Gastroesophageal sphincter (tissue), 4 donors: ENCODE results near the gene DIAPH3. TPM values are rescaled to one million over a fixed set of nuclear protein-coding genes. Genes with fewer than 3 reads are reported as not detected.

ENCODE experiments used
- ATAC-seq: fragments of 150-250 bp; one replicate; pipeline ENCODE4 v1.9.1; 2016; ENCODE audit warnings: mild to moderate bottlenecking, moderate library complexity
- H3K27ac ChIP-seq, 4 donors: fragments of 200-600 bp; sonication (generic) in 3 of 4; 1 replicate in 3 of 4; 2 replicates in 1 of 4; pipeline ENCODE4 v1.5.1; 2016 to 2019
- H3K27me3 ChIP-seq: fragments of 200-600 bp; sonication (generic); one replicate; pipeline ENCODE4 v1.5.1; 2019
- H3K36me3 ChIP-seq, 2 donors: fragments of 200-600 bp; sonication (generic); one replicate each; pipeline ENCODE4 v1.5.1; 2019; ENCODE audit warnings: control low read depth in 1 of 2
- H3K4me1 ChIP-seq, 3 donors: fragments of 200-600 bp; sonication (generic); 1 replicate in 2 of 3; 2 replicates in 1 of 3; pipeline ENCODE4 v1.5.1; 2016 to 2019; ENCODE audit warnings: control low read depth in 2 of 3
- H3K4me3 ChIP-seq, 2 donors: fragments of 200-600 bp; sonication (generic); one replicate each; pipeline ENCODE4 v1.5.1; 2019; ENCODE audit warnings: mild to moderate bottlenecking in 1 of 2, moderate library complexity in 1 of 2
- H3K9me3 ChIP-seq, 3 donors: fragments of 200-600 bp; sonication (generic); one replicate each; pipeline ENCODE4 v1.5.1; 2017 to 2019; ENCODE audit warnings: control low read depth in 2 of 3
- EP300 ChIP-seq: sonication (generic); formaldehyde crosslinking; IDR thresholded peaks from one replicate; pipeline ENCODE4 v1.6.1; 2017; ENCODE audit warnings: antibody characterized with exemption, mild to moderate bottlenecking
- POLR2A ChIP-seq, 2 donors: fragments of 450-650 bp; IDR thresholded peaks; one replicate each; pipeline ENCODE4 v1.6.1; 2017; ENCODE audit warnings: antibody characterized with exemption in 2 of 2, mild to moderate bottlenecking in 2 of 2, moderate library complexity in 1 of 2
- POLR2AphosphoS5 ChIP-seq: sonication (generic); formaldehyde crosslinking; IDR thresholded peaks from one replicate; pipeline ENCODE4 v1.6.1; 2017; ENCODE audit warnings: antibody characterized with exemption
- WGBS, 2 donors: methylation state at CpG; one replicate each; pipeline ENCODE4 v1.1.5; 2018; ENCODE audit warnings: low coverage in 1 of 2; 5-methylcytosine and 5-hydroxymethylcytosine counted together
- small RNA-seq, 4 donors: library from RNA; depleted of rRNA; stranded (forward); fragments of <200 nt; gene quantifications; one replicate each; pipeline ENCODE3, GENCODE V24; 2016
- total RNA-seq, 4 donors: library from RNA; depleted of rRNA; stranded (reverse); fragments of >200 nt; gene quantifications; one replicate each; pipeline ENCODE4 v1.1.0, GENCODE V29; 2016
- TF ChIP-seq, protein P1 (sequence below), 4 experiments: fragments of 200-600 bp in 2 of 4; fragments of 450-650 bp in 2 of 4; sonication (generic) in 1 of 4; IDR thresholded peaks; one replicate each; pipeline ENCODE4 v1.5.1; 2017 to 2019; ENCODE audit warnings: antibody characterized with exemption in 4 of 4, mild to moderate bottlenecking in 2 of 4, moderate library complexity in 2 of 4

The DIAPH3 gene
- total RNA-seq, 4 donors from 2014 or later: 0.13 to 1.7 (median 0.49) TPM; not detected in 1

DNA sequence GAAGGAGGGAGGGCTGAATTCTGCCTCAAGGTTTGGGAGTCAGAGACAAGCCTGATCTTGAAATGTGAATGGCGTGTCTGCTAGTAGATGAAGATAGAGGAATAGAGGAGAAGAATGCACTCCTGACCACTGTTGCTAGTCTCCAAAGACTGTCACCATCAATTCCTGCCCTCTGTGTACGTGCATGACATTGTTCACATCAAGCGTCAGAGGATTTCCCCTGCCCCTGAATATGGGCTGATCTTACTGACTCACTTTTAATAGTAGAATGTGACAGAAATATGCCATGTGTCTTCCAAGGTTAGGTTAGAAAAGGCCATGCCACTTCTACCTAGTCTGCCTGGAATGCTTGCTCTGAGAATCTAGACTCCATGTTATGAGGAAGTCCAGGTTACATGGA, 538.6 kb downstream of the DIAPH3 start:
- Histone ChIP-seq H3K9me3 (no peaks in the 10 kb centered on the region), H3K4me1 (no peaks in the 10 kb centered on the region), H3K27me3 (no peaks in the 10 kb centered on the region), H3K4me3 (no peak overlapping the region), H3K36me3 (no peaks in the 10 kb centered on the region), H3K27ac (no peak overlapping the region)
- no peak for ATAC-seq
- TF ChIP-seq EP300 (no peak), POLR2A (IDR thresholded peaks at IDR 0.05) (no peak), POLR2AphosphoS5 (no peak)
- TF ChIP-seq, protein P1, sequence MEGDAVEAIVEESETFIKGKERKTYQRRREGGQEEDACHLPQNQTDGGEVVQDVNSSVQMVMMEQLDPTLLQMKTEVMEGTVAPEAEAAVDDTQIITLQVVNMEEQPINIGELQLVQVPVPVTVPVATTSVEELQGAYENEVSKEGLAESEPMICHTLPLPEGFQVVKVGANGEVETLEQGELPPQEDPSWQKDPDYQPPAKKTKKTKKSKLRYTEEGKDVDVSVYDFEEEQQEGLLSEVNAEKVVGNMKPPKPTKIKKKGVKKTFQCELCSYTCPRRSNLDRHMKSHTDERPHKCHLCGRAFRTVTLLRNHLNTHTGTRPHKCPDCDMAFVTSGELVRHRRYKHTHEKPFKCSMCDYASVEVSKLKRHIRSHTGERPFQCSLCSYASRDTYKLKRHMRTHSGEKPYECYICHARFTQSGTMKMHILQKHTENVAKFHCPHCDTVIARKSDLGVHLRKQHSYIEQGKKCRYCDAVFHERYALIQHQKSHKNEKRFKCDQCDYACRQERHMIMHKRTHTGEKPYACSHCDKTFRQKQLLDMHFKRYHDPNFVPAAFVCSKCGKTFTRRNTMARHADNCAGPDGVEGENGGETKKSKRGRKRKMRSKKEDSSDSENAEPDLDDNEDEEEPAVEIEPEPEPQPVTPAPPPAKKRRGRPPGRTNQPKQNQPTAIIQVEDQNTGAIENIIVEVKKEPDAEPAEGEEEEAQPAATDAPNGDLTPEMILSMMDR (IDR thresholded peaks at IDR 0.05): no peak
- WGBS, 2 donors: 100% methylated on average over 3 of the region's 3 CpGs; no CpG with 5 or more reads in 1 of the 2 donors

DNA sequence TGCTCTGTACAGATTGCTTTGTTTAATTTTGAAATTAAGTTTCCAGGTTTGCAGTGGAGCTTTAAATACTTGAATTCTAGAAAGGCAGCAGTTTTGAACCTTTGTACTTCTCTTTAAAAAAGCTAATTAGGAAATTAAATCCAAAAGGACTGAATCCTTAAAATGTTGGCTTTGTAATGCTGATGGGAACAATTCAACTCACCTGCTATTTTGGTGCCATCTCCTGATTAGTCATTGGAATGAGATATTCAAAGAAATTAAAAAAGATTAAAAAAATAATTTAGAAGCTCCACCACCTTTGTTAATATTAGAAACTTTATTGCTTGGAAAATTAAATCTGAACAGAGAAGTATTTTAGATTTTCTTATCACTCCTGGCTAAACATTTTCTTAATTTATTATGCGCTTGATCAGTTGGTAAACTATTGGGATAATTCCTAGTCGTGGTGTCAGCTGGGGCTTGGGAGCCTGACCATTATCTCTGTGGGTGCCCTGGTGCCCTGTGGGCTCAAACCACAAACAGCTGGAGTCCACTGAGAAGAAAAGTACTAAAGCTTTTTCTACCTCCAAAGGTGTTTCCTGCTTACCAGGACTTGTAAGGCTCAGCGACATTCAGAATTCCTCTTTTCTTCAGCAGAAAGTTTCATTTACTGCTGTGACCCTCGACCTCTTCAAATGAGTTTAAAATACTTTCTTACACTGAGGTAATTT, 540.4 kb downstream of the DIAPH3 start:
- H3K9me3 ChIP-seq: peaks cover 0 to 12% (median 0%) of the 10 kb centered on the region in 3 donors
- no peak overlapping the region for H3K4me3 ChIP-seq
- no peaks in the 10 kb centered on the region for H3K4me1 ChIP-seq
- H3K27me3 ChIP-seq: no peaks in the 10 kb centered on the region
- no peak for ATAC-seq
- TF ChIP-seq POLR2A (IDR thresholded peaks at IDR 0.05) (no peak), EP300 (no peak), POLR2AphosphoS5 (no peak)
- TF ChIP-seq, protein P1 (IDR thresholded peaks at IDR 0.05): no peak
- 53 to 85% methylated on average over 4 of the region's 4 CpGs for WGBS, 2 donors
- H3K27ac ChIP-seq: no peak overlapping the region
- H3K36me3 ChIP-seq: no peaks in the 10 kb centered on the region

DNA sequence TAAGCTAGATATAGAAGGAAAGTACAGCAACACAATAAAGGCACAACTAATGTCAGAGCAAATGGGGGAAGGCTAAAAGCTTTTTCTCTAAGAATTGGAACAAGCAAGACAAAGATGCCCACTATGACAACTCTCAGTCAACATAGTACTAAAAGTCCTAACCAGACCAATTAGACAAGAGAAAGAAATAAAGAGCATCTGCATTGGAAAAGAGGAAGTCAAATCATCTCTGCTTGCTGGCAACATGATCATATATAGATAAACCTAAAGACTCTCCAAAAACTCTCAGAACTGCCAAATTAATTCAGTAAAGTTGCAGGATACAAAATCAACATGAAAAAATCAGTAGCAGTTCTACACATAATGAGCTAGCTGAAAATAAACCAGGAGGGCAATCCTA, 542.0 kb downstream of the DIAPH3 start:
- no peak for ATAC-seq
- Histone ChIP-seq H3K9me3 (peaks cover 0 to 14% (median 0%) of the 10 kb centered on the region in 3 donors), H3K4me1 (no peaks in the 10 kb centered on the region), H3K27ac (no peak overlapping the region), H3K36me3 (no peaks in the 10 kb centered on the region), H3K27me3 (no peaks in the 10 kb centered on the region), H3K4me3 (no peak overlapping the region)
- TF ChIP-seq POLR2AphosphoS5 (no peak), POLR2A (IDR thresholded peaks at IDR 0.05) (no peak), EP300 (no peak)
- TF ChIP-seq, protein P1 (IDR thresholded peaks at IDR 0.05): no peak

Small RNA genes within 50 kb of the gene (small RNA-seq; reads per million reads assigned to genes)
- gene RN7SL375P: 0 reads per million in 4 donors
- gene RNY4P28: 0 to 0.55 (median 0.13) reads per million in 4 donors

Other genes starting within 250 kb of the DIAPH3 start
- 10 to 100 TPM; 22.4 to 41.4 (median 28.7) TPM for gene TDRD3, start 233.3 kb upstream of the DIAPH3 start, total RNA-seq